ENCODE results near the gene PSMB3. TPM values are rescaled to one million over a fixed set of nuclear protein-coding genes. Genes with fewer than 3 reads are reported as not detected.

The PSMB3 gene
- total RNA-seq, 2 experiments from 2014 or later: 182 to 189 TPM

Small RNAs within 50 kb of the gene (microRNA-seq; reads per million reads assigned to microRNA genes)
- gene MIR4726: 2.1 reads per million

Other genes with a start within 250 kb of the PSMB3 start
- under 1 TPM in 1 of 2 experiments, not detected in 1; 0.11 TPM for gene SRCIN1, start 146.8 kb upstream of the PSMB3 start, total RNA-seq
- 1 to 10 TPM; 7.2 TPM for gene EPOP, start 77.8 kb upstream of the PSMB3 start, total RNA-seq
- 100 to 1,000 TPM; 333 to 343 TPM for gene MLLT6, start 47.5 kb upstream of the PSMB3 start, total RNA-seq
- 10 to 100 TPM; 30.4 to 37.3 TPM for gene CISD3, start 22.4 kb upstream of the PSMB3 start, total RNA-seq
- gene PCGF2, start 4.4 kb upstream of the PSMB3 start, total RNA-seq: 1 to 10 TPM; 1.8 to 2.0 TPM
- gene PIP4K2B, start 46.8 kb downstream of the PSMB3 start, total RNA-seq: 10 to 100 TPM; 55.1 to 58.0 TPM
- 10 to 100 TPM; 35.2 to 37.5 TPM for gene CWC25, start 72.6 kb downstream of the PSMB3 start, total RNA-seq
- gene RPL23, start 101.0 kb downstream of the PSMB3 start, total RNA-seq: 1,000 to 10,000 TPM; 1,166 to 1,188 TPM
- gene LASP1, start 117.3 kb downstream of the PSMB3 start, total RNA-seq: 100 to 1,000 TPM; 227 to 236 TPM
- gene FBXO47, start 214.7 kb downstream of the PSMB3 start, total RNA-seq: under 1 TPM in 1 of 2 experiments, not detected in 1; 0.14 TPM